Fibroblast of skin of left quadriceps (primary cell): ENCODE measurements around the gene DNER.
A peak's percentile ranks its signal among the peaks of the same experiment; 100 is the strongest.
"Not testable (repeated sequence)": the region's sequence is repeated elsewhere in the genome, so short reads cannot be mapped to it uniquely, and the experiment has no call there.

Experiments used
- DNase-seq, 2 experiments: peaks; one replicate each; pipeline ENCODE4 v3.0.0-alpha.2; 2013; ENCODE audit warnings: low read depth in 2 of 2

Gene DNER

DNA sequence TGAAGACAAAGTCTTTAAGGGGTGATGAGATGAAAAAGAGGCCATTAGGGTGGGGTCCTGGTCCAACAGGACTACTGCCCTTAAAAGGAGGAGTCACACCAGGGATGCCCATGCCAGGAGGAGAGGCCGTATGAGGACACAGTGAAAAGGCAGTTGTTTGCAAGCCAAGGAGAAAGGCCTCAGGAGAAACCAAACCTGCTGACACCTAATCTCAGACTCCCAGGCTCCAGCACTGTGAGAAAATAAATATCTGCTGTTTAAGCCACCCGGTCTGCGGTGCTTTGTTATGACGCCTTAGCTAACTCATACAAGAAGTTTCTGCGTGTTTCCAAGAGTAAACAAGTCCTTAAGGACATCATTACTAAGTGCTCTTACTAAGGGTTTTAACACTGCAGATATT lies 93.6 kb downstream of the DNER start:
- DNase-seq = no peak

DNA sequence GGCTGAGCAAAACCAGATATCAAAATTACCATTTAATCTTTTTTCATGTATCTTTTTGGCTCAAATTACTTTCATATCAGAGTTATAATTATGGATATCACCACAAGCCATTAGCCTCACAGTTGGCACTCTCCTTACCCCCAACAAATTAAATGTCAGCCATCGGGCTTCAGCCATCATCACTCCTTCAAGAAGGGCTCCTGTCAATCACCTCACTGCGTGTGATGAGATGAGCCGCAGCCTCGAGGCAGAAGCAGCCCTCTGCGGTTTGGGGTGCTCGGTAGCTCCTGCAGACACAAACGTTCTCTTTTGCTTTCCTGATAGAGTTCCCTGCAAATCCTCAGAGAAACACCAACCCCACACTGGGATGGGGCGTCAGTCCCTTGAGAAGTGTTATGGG lies 94.1 kb downstream of the DNER start:
- no peak for DNase-seq

GRCh38 chr2:229616433-229616832 lies 97.9 kb downstream of the DNER start:
- no peak for DNase-seq

GRCh38 chr2:229614021-229614420 lies 100.3 kb downstream of the DNER start:
- not testable (repeated sequence) for DNase-seq

- DNase-seq = no peak
These were observed 101.9 kb downstream of the DNER start for GRCh38 chr2:229612384-229612971.

GRCh38 chr2:229611360-229611759 lies 103.0 kb downstream of the DNER start:
- DNase-seq = no peak

DNA sequence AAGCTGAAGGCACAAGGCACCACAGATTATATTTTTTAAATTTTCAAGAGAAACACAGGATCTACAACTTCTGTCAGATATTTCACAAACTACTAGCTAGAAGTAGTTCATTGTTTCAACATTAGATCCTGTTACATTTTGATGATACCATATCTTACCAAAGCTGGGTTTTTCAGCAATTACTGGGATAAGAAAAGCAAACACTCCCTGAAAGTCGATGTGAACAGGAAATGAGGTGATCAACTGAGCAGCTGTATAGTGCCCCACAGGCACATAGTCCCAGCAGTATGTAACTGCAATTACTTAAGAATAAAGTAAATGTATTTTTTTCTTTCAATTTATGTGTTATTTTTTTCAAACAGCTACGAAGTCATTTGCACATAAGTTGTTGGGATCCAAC lies 103.5 kb downstream of the DNER start:
- DNase-seq = no peak

DNA sequence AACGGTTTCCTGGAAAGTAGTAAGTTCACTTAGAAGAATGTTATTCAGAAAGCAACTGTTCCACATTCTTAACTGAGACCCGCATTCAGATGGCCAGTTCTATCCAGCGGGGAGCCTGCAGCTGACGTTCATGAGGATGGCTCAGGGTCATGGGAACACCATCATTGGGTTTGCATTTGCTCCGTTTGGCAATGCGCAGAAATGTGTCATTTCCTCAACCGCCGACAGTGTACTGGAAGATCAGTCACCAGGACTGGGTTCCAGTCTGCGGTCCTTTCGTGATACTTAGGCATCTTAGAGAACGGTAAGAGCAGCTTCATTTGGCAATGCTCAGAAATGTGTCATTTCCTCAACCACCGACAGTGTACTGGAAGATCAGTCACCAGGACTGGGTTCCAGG lies 104.0 kb downstream of the DNER start:
- no peak for DNase-seq

- DNase-seq = no peak
These were observed 112.4 kb downstream of the DNER start for GRCh38 chr2:229601936-229602335.

- DNase-seq = no peak
These were observed 113.0 kb downstream of the DNER start for GRCh38 chr2:229601396-229601795.

GRCh38 chr2:229598227-229598626 lies 116.1 kb downstream of the DNER start:
- DNase-seq = no peak

- DNase-seq = no peak
These were observed 117.6 kb downstream of the DNER start for GRCh38 chr2:229596796-229597195.

- no peak for DNase-seq
These were observed 122.7 kb downstream of the DNER start for GRCh38 chr2:229591611-229592010.

DNA sequence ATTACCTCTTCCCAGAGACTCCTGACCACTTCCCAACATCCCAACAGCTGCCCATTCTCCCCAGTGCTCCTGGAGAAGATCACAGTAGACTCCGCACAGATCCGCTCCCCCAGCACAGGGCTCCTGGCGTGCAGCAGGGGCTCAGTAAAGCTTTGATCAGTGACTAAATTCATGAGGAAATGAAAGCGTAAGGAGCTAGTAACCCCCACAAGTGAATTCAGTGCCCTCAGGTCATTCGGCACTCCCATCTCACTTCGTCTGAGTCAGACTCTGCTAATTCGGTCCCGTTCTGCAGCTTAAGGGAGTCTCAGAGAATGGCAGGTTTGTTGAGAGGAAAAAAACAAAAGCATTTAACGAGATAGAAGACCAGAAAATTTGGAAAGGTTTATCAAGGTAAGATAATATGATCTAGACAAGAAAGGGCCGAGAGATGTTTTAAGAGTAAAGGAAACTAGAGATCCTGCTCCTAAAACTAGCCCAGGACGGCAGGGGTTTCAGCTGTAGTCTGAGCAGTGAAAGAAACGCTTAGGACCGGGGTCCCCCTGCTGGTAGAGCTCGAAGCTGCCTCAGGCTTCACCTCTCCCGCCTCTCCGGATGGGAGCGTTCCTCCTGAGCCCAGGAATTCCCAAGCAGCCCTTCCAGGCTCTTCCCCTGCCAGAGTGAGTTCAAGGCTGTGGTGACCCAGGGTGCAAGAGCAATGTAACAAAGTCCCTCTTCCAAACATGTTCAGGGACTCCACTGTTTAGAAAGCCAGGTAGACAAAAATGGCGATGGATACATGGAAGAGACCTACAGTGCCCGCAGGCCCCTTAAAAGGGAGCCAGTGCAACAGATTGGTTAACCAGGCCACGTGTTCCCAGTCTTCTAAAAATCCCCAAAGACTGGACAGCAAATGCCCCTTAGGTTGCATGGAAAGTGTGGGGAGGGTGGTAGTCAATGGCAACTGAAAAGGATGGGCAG lies 127.3 kb downstream of the DNER start:
- DNase-seq = peak; percentile 45 to 48

- DNase-seq = no peak
These were observed 128.3 kb downstream of the DNER start for GRCh38 chr2:229586012-229586411.

DNA sequence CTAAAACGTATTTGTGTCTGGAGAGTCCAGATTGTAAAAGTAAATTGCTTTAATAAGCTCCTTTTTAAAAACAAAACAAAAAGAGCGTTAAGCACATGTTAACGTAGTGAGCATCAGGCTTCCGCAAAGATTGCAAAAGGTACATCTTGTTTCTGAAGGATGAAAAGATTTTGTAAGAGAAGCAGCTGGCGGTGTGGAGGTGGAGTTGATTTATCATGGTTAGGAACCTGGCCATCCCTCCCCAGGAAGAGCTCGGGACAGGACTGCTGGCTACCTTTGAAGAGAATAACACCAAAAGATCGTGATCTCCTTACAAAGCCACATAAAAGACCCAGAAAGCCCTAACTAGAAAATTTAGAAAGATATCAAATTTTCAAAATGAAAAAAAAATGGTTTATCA lies 132.2 kb downstream of the DNER start:
- no peak for DNase-seq

DNA sequence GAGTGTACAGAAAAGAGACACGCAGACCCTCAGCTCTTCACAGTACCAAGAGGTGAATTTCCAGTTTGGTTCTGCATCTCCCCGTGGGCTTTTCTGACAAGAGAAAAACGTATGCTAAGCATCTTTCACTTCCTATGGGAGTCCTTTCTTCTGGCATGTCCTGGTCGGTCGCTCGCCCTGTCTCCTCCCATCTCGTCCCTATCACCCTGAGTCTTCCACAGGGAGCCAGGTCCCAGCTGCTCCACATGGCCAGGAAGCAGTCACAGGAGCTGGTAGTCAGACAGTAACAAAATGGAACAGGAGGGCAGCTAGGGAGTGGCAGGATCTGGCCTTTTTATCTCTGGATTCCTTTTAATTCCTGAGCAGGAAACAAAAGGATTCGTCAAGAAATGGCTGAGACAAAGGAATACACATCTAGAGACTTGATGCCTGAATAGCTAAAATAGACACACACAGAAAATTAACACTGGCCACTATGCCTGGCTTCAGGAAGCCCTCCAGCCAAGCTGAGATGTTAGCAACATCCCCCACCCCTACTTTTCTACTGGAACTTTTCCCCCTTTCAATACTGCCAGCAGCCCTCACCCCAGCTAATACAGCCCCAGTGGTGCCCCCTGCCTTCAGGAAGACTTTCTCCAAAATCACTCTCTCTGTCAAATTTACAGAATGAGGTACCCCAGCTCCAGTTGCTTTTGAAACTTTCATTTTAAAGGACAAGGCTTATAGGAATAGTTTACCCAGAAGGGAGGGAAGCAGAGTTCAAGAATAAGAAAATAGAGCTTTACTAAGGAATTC lies 136.1 kb downstream of the DNER start:
- DNase-seq = no peak

DNA sequence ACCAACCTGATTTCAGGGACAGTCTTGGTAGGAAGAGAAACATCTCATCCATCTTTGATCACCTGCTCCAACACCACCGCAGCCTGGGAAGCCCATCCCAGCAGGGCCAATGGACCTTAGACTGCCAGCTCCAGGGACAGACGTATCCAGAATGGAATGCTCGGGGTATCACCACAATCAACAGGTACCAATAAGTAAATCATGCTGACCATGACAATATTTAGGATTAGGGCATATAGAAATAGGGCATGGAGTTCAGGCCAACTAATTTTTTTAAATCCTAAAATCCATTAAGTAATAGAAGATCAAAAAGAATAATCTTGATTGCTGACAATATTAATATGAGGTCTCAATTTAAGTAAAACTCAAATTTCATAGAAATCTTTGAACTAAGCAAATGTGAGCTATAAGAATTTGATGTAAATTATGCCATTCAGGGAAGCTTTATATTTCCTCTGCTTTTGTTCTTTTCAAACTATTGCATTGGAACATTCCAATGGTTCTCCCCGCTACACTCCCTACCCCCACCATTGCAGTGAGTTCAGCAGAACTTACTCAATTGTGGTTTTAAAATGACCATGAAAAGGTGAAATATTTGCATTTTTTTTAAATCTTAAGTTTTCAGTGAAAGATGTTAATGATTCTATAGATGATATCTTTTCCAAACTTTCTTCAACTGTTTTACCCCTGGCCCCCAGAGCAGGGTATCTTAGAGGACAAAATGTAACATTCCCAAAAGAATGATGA lies 138.6 kb downstream of the DNER start:
- DNase-seq = no peak

GRCh38 chr2:229572507-229573271 lies 141.7 kb downstream of the DNER start:
- DNase-seq = no peak

GRCh38 chr2:229571243-229571642 lies 143.1 kb downstream of the DNER start:
- no peak for DNase-seq

DNA sequence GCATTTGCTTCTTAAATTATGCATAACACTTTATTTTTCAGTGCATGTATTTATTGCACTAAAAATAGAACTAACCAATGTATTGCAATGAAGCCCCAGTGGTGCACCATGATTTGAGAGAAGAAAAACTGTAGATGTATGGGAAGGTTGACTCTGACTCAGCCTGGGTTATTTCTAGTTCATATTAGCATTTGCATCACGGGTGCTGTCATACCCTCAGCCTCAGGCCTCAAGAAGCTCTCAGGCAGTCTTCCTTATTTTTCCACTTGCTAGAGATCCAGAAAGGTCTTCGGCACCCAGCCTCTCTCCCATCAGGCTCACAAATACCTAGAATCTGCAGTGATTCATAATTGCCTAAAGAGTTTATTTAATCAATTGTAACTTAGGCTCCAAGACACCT lies 148.0 kb downstream of the DNER start:
- DNase-seq = no peak
